Trophoblast cell (in vitro differentiated cells and primary cell): ENCODE results near the gene PPP2R2C.
A peak's percentile ranks its signal among the peaks of the same experiment; 100 is the strongest.

Experiments
- DNase-seq, 2 donors: peaks; one replicate each; pipeline ENCODE4 v3.0.0-alpha.2; 2016
- H2AFZ ChIP-seq: 2 replicates; pipeline ENCODE4 v1.6.1; 2013; ENCODE audit warnings: low read length, moderate library complexity, mild to moderate bottlenecking; ENCODE audit not compliant: insufficient read depth, poor library complexity
- H2AK5ac ChIP-seq: 2 replicates; pipeline ENCODE4 v1.6.1; 2013; ENCODE audit warnings: mild to moderate bottlenecking, low read length
- H2BK120ac ChIP-seq: 2 replicates; pipeline ENCODE4 v1.6.1; 2013; ENCODE audit warnings: low read length, mild to moderate bottlenecking, moderate library complexity; ENCODE audit not compliant: insufficient read depth, poor library complexity
- H2BK12ac ChIP-seq: 2 replicates; pipeline ENCODE4 v1.6.1; 2013; ENCODE audit warnings: mild to moderate bottlenecking, low read length, moderate library complexity
- H2BK5ac ChIP-seq: 2 replicates; pipeline ENCODE4 v1.6.1; 2013; ENCODE audit warnings: low read length, low read depth, moderate library complexity, mild to moderate bottlenecking; ENCODE audit not compliant: poor library complexity
- H3K14ac ChIP-seq: 2 replicates; pipeline ENCODE4 v1.6.1; 2013; ENCODE audit warnings: mild to moderate bottlenecking, low read length
- H3K18ac ChIP-seq: 2 replicates; pipeline ENCODE4 v1.6.1; 2013; ENCODE audit warnings: mild to moderate bottlenecking, low read length
- H3K23ac ChIP-seq: 2 replicates; pipeline ENCODE4 v1.6.1; 2013; ENCODE audit warnings: low read length
- H3K27ac ChIP-seq: 2 replicates; pipeline ENCODE4 v1.5.1; 2013; ENCODE audit warnings: low read depth, mild to moderate bottlenecking, inconsistent platforms, low read length, moderate library complexity
- H3K27me3 ChIP-seq: 2 replicates; pipeline ENCODE4 v1.6.1; 2013; ENCODE audit warnings: inconsistent platforms, mild to moderate bottlenecking, low read length, moderate library complexity; ENCODE audit not compliant: insufficient read depth
- H3K36me3 ChIP-seq, 2 experiments: 1 replicate in 1 of 2; 2 replicates in 1 of 2; pipeline ENCODE4 v1.6.1; 2013; ENCODE audit warnings: low read length in 2 of 2, mild to moderate bottlenecking in 2 of 2, moderate library complexity in 1 of 2; ENCODE audit not compliant: insufficient read depth in 2 of 2, control insufficient read depth in 1 of 2
- H3K4ac ChIP-seq: 2 replicates; pipeline ENCODE4 v1.6.1; 2013; ENCODE audit warnings: low read depth, mild to moderate bottlenecking, low read length, moderate library complexity
- H3K4me1 ChIP-seq, 2 experiments: 1 replicate in 1 of 2; 2 replicates in 1 of 2; pipeline ENCODE4 v1.6.1; 2013; ENCODE audit warnings: low read length in 2 of 2, mild to moderate bottlenecking in 2 of 2, moderate library complexity in 1 of 2; ENCODE audit not compliant: insufficient read depth in 2 of 2, control insufficient read depth in 1 of 2
- H3K4me2 ChIP-seq: 2 replicates; pipeline ENCODE4 v1.6.1; 2013; ENCODE audit warnings: inconsistent platforms, mild to moderate bottlenecking, low read length, moderate library complexity
- H3K4me3 ChIP-seq: 2 replicates; pipeline ENCODE4 v1.5.1; 2013; ENCODE audit warnings: mild to moderate bottlenecking, low read depth, low read length, inconsistent platforms
- H3K79me1 ChIP-seq: one replicate; pipeline ENCODE4 v1.6.1; 2013; ENCODE audit warnings: low read length
- H3K79me2 ChIP-seq: 2 replicates; pipeline ENCODE4 v1.6.1; 2013; ENCODE audit warnings: low read length, mild to moderate bottlenecking; ENCODE audit not compliant: control insufficient read depth, insufficient read depth, poor library complexity
- H3K9ac ChIP-seq: 2 replicates; pipeline ENCODE4 v1.6.1; 2013; ENCODE audit warnings: mild to moderate bottlenecking, low read length
- H3K9me3 ChIP-seq: 2 replicates; pipeline ENCODE4 v1.6.1; 2013; ENCODE audit warnings: low read depth, mild to moderate bottlenecking, control low read depth, inconsistent platforms, low read length; ENCODE audit not compliant: insufficient read depth
- H4K12ac ChIP-seq: 2 replicates; pipeline ENCODE4 v1.6.1; 2013; ENCODE audit warnings: low read depth, mild to moderate bottlenecking, low read length, moderate library complexity
- H4K8ac ChIP-seq: 2 replicates; pipeline ENCODE4 v1.6.1; 2013; ENCODE audit warnings: low read depth, mild to moderate bottlenecking, low read length, moderate library complexity
- H4K91ac ChIP-seq: one replicate; pipeline ENCODE4 v1.6.1; 2013; ENCODE audit warnings: low read depth, mild to moderate bottlenecking, low read length, moderate library complexity
- WGBS: extraction: QIAGEN DNeasy Blood & Tissue Kit; methylation state at CpG from one replicate; pipeline ENCODE4 v1.1.7; 2013; ENCODE audit warnings: missing lambda C conversion rate; ENCODE audit not compliant: insufficient read length, insufficient coverage; ENCODE audit errors: extremely low coverage; 5-methylcytosine and 5-hydroxymethylcytosine counted together

Gene PPP2R2C

DNA sequence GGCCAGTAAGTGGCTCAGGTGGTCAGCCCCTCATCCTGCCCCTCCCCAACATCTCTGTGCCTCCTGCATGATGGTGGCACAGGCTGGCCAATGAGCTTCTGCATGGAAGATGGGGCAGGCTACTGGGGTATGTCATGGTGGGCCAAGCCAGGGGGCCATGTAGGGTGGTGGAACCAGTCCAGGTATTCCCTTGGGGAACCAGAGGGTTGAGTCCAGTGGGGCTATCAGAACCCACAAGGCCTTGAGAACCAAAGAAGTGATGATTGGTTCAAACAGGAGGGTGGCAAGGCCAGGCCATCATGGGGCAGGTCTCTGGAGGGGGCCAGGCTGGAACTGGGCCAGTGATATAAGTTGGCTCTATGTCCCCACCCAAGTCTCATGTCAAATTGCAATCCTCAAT, 18.8 kb upstream of the PPP2R2C start:
- Histone ChIP-seq H2BK120ac (no peak overlapping the region), H2AK5ac (no peak overlapping the region), H3K27ac (no peak overlapping the region), H3K79me1 (no peaks in the 10 kb centered on the region), H3K18ac (no peak overlapping the region), H3K79me2 (no peaks in the 10 kb centered on the region), H3K14ac (no peak overlapping the region), H3K4me1 (peaks cover 0 to 4% of the 10 kb centered on the region in 2 experiments), H2BK12ac (no peak overlapping the region), H3K23ac (no peak overlapping the region), H4K12ac (no peak overlapping the region), H3K4me3 (no peak overlapping the region), H4K8ac (no peak overlapping the region), H3K36me3 (no peaks in the 10 kb centered on the region), H4K91ac (no peak overlapping the region), H2AFZ (no peak overlapping the region), H3K4me2 (no peak overlapping the region), H2BK5ac (no peak overlapping the region), H3K9ac (no peak overlapping the region), H3K27me3 (no peaks in the 10 kb centered on the region), H3K9me3 (peaks cover 6% of the 10 kb centered on the region), H3K4ac (no peak overlapping the region)
- no peak for DNase-seq

DNA sequence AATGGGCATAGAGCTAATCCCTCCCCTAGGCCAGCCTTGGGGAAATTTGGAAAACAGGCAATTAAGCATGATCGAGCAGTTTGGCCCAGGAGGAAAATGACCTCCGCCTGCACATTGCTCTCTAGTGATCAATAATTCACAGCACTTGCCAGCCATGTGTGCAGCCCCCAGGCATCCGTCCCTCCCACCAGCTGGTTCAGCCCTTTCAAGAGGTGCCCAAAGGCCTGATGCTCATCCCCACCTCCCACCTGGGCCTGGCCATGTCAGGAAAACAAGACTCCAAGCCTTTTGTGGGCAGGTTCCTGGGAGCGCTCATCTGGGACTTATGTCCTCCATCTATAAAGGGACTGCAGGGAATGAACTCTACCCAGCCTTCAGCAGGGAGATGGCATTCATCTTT, 17.5 kb upstream of the PPP2R2C start:
- H2AK5ac ChIP-seq, result no peak overlapping the region
- no peak overlapping the region for H3K4me2 ChIP-seq
- no peak overlapping the region for H3K4ac ChIP-seq
- no peak overlapping the region for H3K9ac ChIP-seq
- H2AFZ ChIP-seq, result no peak overlapping the region
- H3K79me1 ChIP-seq, result no peaks in the 10 kb centered on the region
- H4K8ac ChIP-seq, result no peak overlapping the region
- no peak overlapping the region for H3K27ac ChIP-seq
- no peaks in the 10 kb centered on the region for H3K36me3 ChIP-seq
- no peak overlapping the region for H3K23ac ChIP-seq
- H4K91ac ChIP-seq, result no peak overlapping the region
- peaks cover 3% of the 10 kb centered on the region for H3K9me3 ChIP-seq
- no peak overlapping the region for H3K14ac ChIP-seq
- peaks cover 0 to 4% of the 10 kb centered on the region in 2 experiments for H3K4me1 ChIP-seq
- H3K79me2 ChIP-seq, result no peaks in the 10 kb centered on the region
- no CpG with 5 or more reads among the region's 4 CpGs for WGBS
- no peak overlapping the region for H2BK5ac ChIP-seq
- no peak overlapping the region for H3K18ac ChIP-seq
- H2BK120ac ChIP-seq, result no peak overlapping the region
- H4K12ac ChIP-seq, result no peak overlapping the region
- no peaks in the 10 kb centered on the region for H3K27me3 ChIP-seq
- H2BK12ac ChIP-seq, result no peak overlapping the region
- H3K4me3 ChIP-seq, result no peak overlapping the region
- DNase-seq, result no peak

DNA sequence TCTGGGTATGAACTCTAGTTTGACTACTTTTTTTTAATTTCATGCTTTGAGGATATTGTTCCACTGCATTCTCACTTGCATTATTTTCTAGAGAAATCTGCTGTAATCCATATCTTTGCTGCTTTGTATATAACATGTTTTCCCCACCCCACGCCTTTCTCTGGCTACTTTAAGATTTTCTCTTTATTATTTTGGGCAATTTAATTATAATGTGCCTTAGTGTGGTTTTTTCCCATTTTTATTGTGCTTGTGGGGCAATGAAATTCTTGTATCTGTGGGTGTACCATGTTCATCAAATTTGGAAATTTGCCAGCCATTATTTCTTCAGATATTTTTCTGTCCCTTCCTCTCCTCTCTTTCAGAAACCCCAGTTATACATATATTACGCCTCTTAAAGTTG, 15.1 kb upstream of the PPP2R2C start:
- Histone ChIP-seq H2AFZ (no peak overlapping the region), H3K4me3 (no peak overlapping the region), H3K9me3 (peaks cover 3% of the 10 kb centered on the region), H3K79me2 (no peaks in the 10 kb centered on the region), H3K18ac (no peak overlapping the region), H3K36me3 (no peaks in the 10 kb centered on the region), H3K4me2 (no peak overlapping the region), H2AK5ac (no peak overlapping the region), H3K14ac (no peak overlapping the region), H3K27me3 (no peaks in the 10 kb centered on the region), H3K9ac (no peak overlapping the region), H2BK120ac (no peak overlapping the region), H3K23ac (no peak overlapping the region), H2BK12ac (no peak overlapping the region), H3K4ac (no peak overlapping the region), H2BK5ac (no peak overlapping the region), H3K4me1 (peaks cover 0 to 4% of the 10 kb centered on the region in 2 experiments), H4K12ac (no peak overlapping the region), H4K8ac (no peak overlapping the region), H3K27ac (no peak overlapping the region), H3K79me1 (no peaks in the 10 kb centered on the region), H4K91ac (no peak overlapping the region)
- no CpG with 5 or more reads among the region's 2 CpGs for WGBS
- DNase-seq, result no peak

DNA sequence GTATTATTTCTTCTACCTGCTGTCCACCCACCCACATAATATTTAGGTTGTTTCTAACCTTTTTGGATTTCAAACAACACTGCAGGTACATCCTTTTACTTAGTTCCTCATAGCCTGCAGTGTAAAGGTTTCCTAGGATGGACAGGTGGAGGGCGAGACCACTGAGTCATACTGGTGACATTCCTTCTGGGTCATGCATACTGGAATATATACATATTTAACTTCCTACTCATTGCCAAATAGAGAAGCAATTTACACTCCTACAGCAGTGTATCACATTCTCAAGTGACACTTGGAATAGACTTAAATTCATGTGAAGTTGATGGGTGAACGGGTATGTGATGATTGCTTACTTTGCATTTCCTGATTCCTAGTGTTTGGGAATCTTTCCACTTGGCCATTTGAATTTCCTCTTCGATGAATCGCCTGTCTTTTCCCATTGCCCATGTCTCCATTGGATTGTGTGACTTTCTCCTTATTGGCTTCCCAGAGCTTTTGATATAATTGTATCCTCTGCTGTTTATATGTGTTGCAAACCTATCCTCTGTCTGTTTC, 8.2 kb upstream of the PPP2R2C start:
- Histone ChIP-seq H2BK5ac (no peak overlapping the region), H3K27ac (no peak overlapping the region), H3K9ac (no peak overlapping the region), H3K79me2 (no peaks in the 10 kb centered on the region), H4K91ac (no peak overlapping the region), H3K27me3 (no peaks in the 10 kb centered on the region), H4K12ac (no peak overlapping the region), H3K23ac (no peak overlapping the region), H3K79me1 (no peaks in the 10 kb centered on the region), H3K9me3 (no peaks in the 10 kb centered on the region), H4K8ac (no peak overlapping the region), H3K4ac (no peak overlapping the region), H2AK5ac (no peak overlapping the region), H2BK120ac (no peak overlapping the region), H3K4me1 (no peaks in the 10 kb centered on the region), H2BK12ac (no peak overlapping the region), H3K14ac (no peak overlapping the region), H2AFZ (no peak overlapping the region), H3K4me2 (no peak overlapping the region), H3K18ac (no peak overlapping the region), H3K36me3 (no peaks in the 10 kb centered on the region), H3K4me3 (no peak overlapping the region)
- no CpG with 5 or more reads among the region's 4 CpGs for WGBS
- DNase-seq, result peak; percentile 20 to 52
